Stimulated activated naive CD8-positive, alpha-beta T cell treated with anti-CD3 and anti-CD28 coated beads, Interleukin-15, amount 100 ng/mL, for 72 hours (primary cell): Measurements from ENCODE around the gene ABHD17C.

Experiments
- ATAC-seq: fragments of 150-1000 bp; cut with Tn5 transposase; 2 replicates; pipeline ENCODE4 v1.10.0; 2021; ENCODE audit warnings: mild to moderate bottlenecking, moderate library complexity
- DNase-seq, 2 donors: peaks; one replicate each; pipeline ENCODE4 v3.0.0; 2021 to 2022
- H3K27ac Mint-ChIP-seq, 2 donors: one replicate each; pipeline ENCODE4 v1.8.0; 2022; ENCODE audit warnings: mild to moderate bottlenecking in 2 of 2, mixed read lengths in 2 of 2, moderate library complexity in 2 of 2
- H3K27me3 Mint-ChIP-seq: one replicate; pipeline ENCODE4 v1.8.0; 2022; ENCODE audit warnings: mixed read lengths
- H3K4me1 Mint-ChIP-seq: one replicate; pipeline ENCODE4 v1.8.0; 2022; ENCODE audit warnings: mild to moderate bottlenecking, mixed read lengths
- H3K4me3 Mint-ChIP-seq, 2 donors: one replicate each; pipeline ENCODE4 v1.8.0; 2022; ENCODE audit warnings: mild to moderate bottlenecking in 2 of 2, mixed read lengths in 2 of 2, moderate library complexity in 1 of 2
- H3K9me3 Mint-ChIP-seq, 2 donors: one replicate each; pipeline ENCODE4 v1.8.0; 2022; ENCODE audit warnings: mixed read lengths in 2 of 2

The ABHD17C gene

GRCh38 chr15:80677041-80677440 lies 18.1 kb upstream of the ABHD17C start:
- DNase-seq (no peak), ATAC-seq (no peak)
- no peak overlapping the region for H3K4me3 Mint-ChIP-seq
- peaks cover 28% of the 10 kb centered on the region for H3K27me3 Mint-ChIP-seq
- no peak overlapping the region for H3K27ac Mint-ChIP-seq
- H3K9me3 Mint-ChIP-seq, result no peaks in the 10 kb centered on the region
- no peaks in the 10 kb centered on the region for H3K4me1 Mint-ChIP-seq

- peaks cover 40% of the 10 kb centered on the region for H3K27me3 Mint-ChIP-seq
- peaks cover 3 to 5% of the 10 kb centered on the region in 2 donors for H3K9me3 Mint-ChIP-seq
- no peak for DNase-seq
- H3K27ac Mint-ChIP-seq, result no peak overlapping the region
- H3K4me1 Mint-ChIP-seq, result no peaks in the 10 kb centered on the region
- H3K4me3 Mint-ChIP-seq, result no peak overlapping the region
- ATAC-seq, result peak; percentile 39
Observed at GRCh38 chr15:80679167-80679803, 15.8 kb upstream of the ABHD17C start.

- peaks cover 41% of the 10 kb centered on the region for H3K27me3 Mint-ChIP-seq
- no peak overlapping the region for H3K4me3 Mint-ChIP-seq
- ATAC-seq (no peak), DNase-seq (no peak)
- no peaks in the 10 kb centered on the region for H3K4me1 Mint-ChIP-seq
- H3K9me3 Mint-ChIP-seq, result peaks cover 4 to 7% of the 10 kb centered on the region in 2 donors
- no peak overlapping the region for H3K27ac Mint-ChIP-seq
Observed at GRCh38 chr15:80679804-80680175, 15.3 kb upstream of the ABHD17C start.

- H3K9me3 Mint-ChIP-seq, result peaks cover 4 to 7% of the 10 kb centered on the region in 2 donors
- no peak for ATAC-seq
- DNase-seq, result no peak
- no peaks in the 10 kb centered on the region for H3K4me1 Mint-ChIP-seq
- no peak overlapping the region for H3K4me3 Mint-ChIP-seq
- H3K27me3 Mint-ChIP-seq, result peaks cover 32% of the 10 kb centered on the region
- no peak overlapping the region for H3K27ac Mint-ChIP-seq
Observed at GRCh38 chr15:80682201-80682600, 12.9 kb upstream of the ABHD17C start.

GRCh38 chr15:80684697-80685096 lies 10.4 kb upstream of the ABHD17C start:
- H3K27ac Mint-ChIP-seq, result no peak overlapping the region
- H3K27me3 Mint-ChIP-seq, result peaks cover 27% of the 10 kb centered on the region
- DNase-seq (no peak), ATAC-seq (no peak)
- H3K4me1 Mint-ChIP-seq, result no peaks in the 10 kb centered on the region
- no peak overlapping the region for H3K4me3 Mint-ChIP-seq
- peaks cover 4 to 7% of the 10 kb centered on the region in 2 donors for H3K9me3 Mint-ChIP-seq

- ATAC-seq, result no peak
- DNase-seq, result no peak
- Mint-ChIP-seq H3K4me1 (no peaks in the 10 kb centered on the region), H3K27me3 (peaks cover 24% of the 10 kb centered on the region), H3K4me3 (no peak overlapping the region), H3K9me3 (peaks cover 4 to 7% of the 10 kb centered on the region in 2 donors), H3K27ac (peak overlapping the region in 1 of 2 donors; percentile 40)
Observed at GRCh38 chr15:80685628-80686027, 9.5 kb upstream of the ABHD17C start.

- no peak for ATAC-seq
- Mint-ChIP-seq H3K4me3 (no peak overlapping the region), H3K27ac (no peak overlapping the region), H3K27me3 (peaks cover 6% of the 10 kb centered on the region), H3K9me3 (peaks cover under 1 to 2% of the 10 kb centered on the region in 2 donors), H3K4me1 (peaks cover 7% of the 10 kb centered on the region)
- DNase-seq, result no peak
Observed at GRCh38 chr15:80689294-80689693, 5.8 kb upstream of the ABHD17C start.

GRCh38 chr15:80689716-80690115 lies 5.4 kb upstream of the ABHD17C start:
- Mint-ChIP-seq H3K4me3 (no peak overlapping the region), H3K4me1 (peaks cover 10% of the 10 kb centered on the region), H3K27me3 (peaks cover 5% of the 10 kb centered on the region), H3K27ac (no peak overlapping the region), H3K9me3 (no peaks in the 10 kb centered on the region)
- DNase-seq (no peak), ATAC-seq (no peak)

- Mint-ChIP-seq H3K4me1 (peaks cover 16% of the 10 kb centered on the region), H3K9me3 (no peaks in the 10 kb centered on the region), H3K4me3 (no peak overlapping the region), H3K27me3 (peaks cover 5% of the 10 kb centered on the region), H3K27ac (no peak overlapping the region)
- ATAC-seq, result no peak
- no peak for DNase-seq
Observed at GRCh38 chr15:80691575-80691974, 3.5 kb upstream of the ABHD17C start.

GRCh38 chr15:80693682-80694610 lies 1.2 kb upstream of the ABHD17C start:
- H3K9me3 Mint-ChIP-seq, result no peaks in the 10 kb centered on the region
- DNase-seq (no peak), ATAC-seq (peak; percentile 35)
- peaks cover 23% of the 10 kb centered on the region for H3K4me1 Mint-ChIP-seq
- peaks cover 11% of the 10 kb centered on the region for H3K27me3 Mint-ChIP-seq
- H3K27ac Mint-ChIP-seq, result peak overlapping the region; percentile 7 to 46
- H3K4me3 Mint-ChIP-seq, result peak overlapping the region; percentile 56 to 77

- Mint-ChIP-seq H3K27ac (peak overlapping the region; percentile 7 to 46), H3K4me1 (peaks cover 23% of the 10 kb centered on the region), H3K9me3 (no peaks in the 10 kb centered on the region), H3K27me3 (peaks cover 13% of the 10 kb centered on the region), H3K4me3 (peak overlapping the region; percentile 56 to 77)
- peak; percentile 53 for ATAC-seq
- peak; percentile 17 to 20 for DNase-seq
Observed at GRCh38 chr15:80694611-80695098, 455 bp upstream of the ABHD17C start.

- no peaks in the 10 kb centered on the region for H3K9me3 Mint-ChIP-seq
- peak overlapping the region; percentile 92 to 95 for H3K4me3 Mint-ChIP-seq
- peak; percentile 15 to 30 for DNase-seq
- ATAC-seq, result peak; percentile 37
- H3K27ac Mint-ChIP-seq, result peak overlapping the region; percentile 85 to 93
- peaks cover 23% of the 10 kb centered on the region for H3K4me1 Mint-ChIP-seq
- H3K27me3 Mint-ChIP-seq, result peaks cover 13% of the 10 kb centered on the region
Observed at GRCh38 chr15:80695911-80696661, 976 bp downstream of the ABHD17C start.

- DNase-seq, result no peak
- Mint-ChIP-seq H3K4me1 (peaks cover 23% of the 10 kb centered on the region), H3K4me3 (peak overlapping the region in 1 of 2 donors; percentile 92), H3K27me3 (peaks cover 19% of the 10 kb centered on the region), H3K27ac (no peak overlapping the region), H3K9me3 (no peaks in the 10 kb centered on the region)
- ATAC-seq, result no peak
Observed at GRCh38 chr15:80697075-80697685, 2.1 kb downstream of the ABHD17C start.

- no peaks in the 10 kb centered on the region for H3K9me3 Mint-ChIP-seq
- H3K27me3 Mint-ChIP-seq, result peaks cover 21% of the 10 kb centered on the region
- no peak overlapping the region for H3K4me3 Mint-ChIP-seq
- no peak for DNase-seq
- H3K4me1 Mint-ChIP-seq, result peaks cover 23% of the 10 kb centered on the region
- H3K27ac Mint-ChIP-seq, result no peak overlapping the region
- no peak for ATAC-seq
Observed at GRCh38 chr15:80698676-80699075, 3.6 kb downstream of the ABHD17C start.

GRCh38 chr15:80699981-80700380 lies 4.9 kb downstream of the ABHD17C start:
- Mint-ChIP-seq H3K27ac (no peak overlapping the region), H3K9me3 (no peaks in the 10 kb centered on the region), H3K4me3 (no peak overlapping the region), H3K27me3 (peaks cover 23% of the 10 kb centered on the region), H3K4me1 (peaks cover 14% of the 10 kb centered on the region)
- DNase-seq (no peak), ATAC-seq (no peak)
